ENCODE measurements around the gene IGFLR1. TPM values are rescaled to one million over a fixed set of nuclear protein-coding genes. Genes with fewer than 3 reads are reported as not detected.

IGFLR1 gene
- total and polyA plus RNA-seq, 2 of the 8 experiments (the other 6 are each of a cell fraction or from before 2014, with no cell fraction given), result 8.4 to 28.9 TPM

DNA sequence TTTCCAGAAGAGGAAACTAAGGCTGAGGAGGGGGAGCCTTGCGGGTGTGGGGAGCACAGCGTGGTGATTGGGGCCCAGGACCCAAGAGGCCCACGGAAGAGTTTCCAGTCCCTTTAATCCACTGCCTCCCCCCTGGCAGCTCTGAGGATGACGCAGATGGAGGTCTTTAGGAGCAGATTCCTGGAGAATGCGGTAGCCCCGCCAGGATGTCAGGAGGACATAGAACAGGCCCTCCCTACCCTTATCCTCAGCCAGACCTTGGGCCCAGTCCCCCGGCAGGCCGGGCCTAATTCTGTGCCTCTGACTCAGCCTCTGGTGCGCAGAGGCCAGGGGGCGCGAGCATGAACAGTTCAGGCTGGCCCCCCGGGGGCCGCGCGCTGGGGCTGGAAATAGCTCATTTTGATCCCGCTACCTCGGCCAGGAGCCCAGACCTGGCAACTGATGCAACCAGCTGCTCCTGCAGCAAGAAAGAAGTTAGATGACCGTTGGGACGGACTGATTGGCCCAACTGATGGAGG, 15.0 kb upstream of the IGFLR1 start (continued):
- no peak for TF ChIP-seq HDAC2 (IDR thresholded peaks at IDR 0.05; ENCODE audit: borderline replicate concordance in 1 of 2, low read depth in 2 of 2, low read length in 2 of 2)
- TF ChIP-seq SIRT6 (IDR thresholded peaks at IDR 0.05; ENCODE audit: low read length), result no peak
- TF ChIP-seq, protein P1, sequence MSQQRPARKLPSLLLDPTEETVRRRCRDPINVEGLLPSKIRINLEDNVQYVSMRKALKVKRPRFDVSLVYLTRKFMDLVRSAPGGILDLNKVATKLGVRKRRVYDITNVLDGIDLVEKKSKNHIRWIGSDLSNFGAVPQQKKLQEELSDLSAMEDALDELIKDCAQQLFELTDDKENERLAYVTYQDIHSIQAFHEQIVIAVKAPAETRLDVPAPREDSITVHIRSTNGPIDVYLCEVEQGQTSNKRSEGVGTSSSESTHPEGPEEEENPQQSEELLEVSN (IDR thresholded peaks at IDR 0.05), result no peak
- TF ChIP-seq CBX5 (IDR thresholded peaks at IDR 0.05; ENCODE audit: low read depth, low read length), result no peak
- no peak for TF ChIP-seq BCL11A (IDR thresholded peaks at IDR 0.05; ENCODE audit: low read depth in 2 of 2, low read length in 2 of 2)
- TF ChIP-seq EP300 (IDR thresholded peaks at IDR 0.05; ENCODE audit: borderline replicate concordance in 1 of 2, low read depth in 2 of 2, low read length in 2 of 2), result no peak
- TF ChIP-seq, protein P2, sequence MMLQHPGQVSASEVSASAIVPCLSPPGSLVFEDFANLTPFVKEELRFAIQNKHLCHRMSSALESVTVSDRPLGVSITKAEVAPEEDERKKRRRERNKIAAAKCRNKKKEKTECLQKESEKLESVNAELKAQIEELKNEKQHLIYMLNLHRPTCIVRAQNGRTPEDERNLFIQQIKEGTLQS (IDR thresholded peaks at IDR 0.05; ENCODE audit: insufficient read depth, low read depth, low read length), result no peak
- TF ChIP-seq CEBPB (IDR thresholded peaks at IDR 0.05; ENCODE audit: low read depth, low read length), result peak; percentile 55; the same call in 1 of the 2 replicates

All from H1 (cell line).